SK-N-SH (cell line): ENCODE data around the gene LRRC45. TPM values are rescaled to one million over a fixed set of nuclear protein-coding genes. Genes with fewer than 3 reads are reported as not detected.

Source experiments
- CTCF ChIA-PET: fragments of 300-600, 350-600 bp; formaldehyde crosslinking; extraction: SDS; loops from one replicate; lab custom pipeline; 2021; lab: Yijun Ruan, JAX
- POLR2A ChIA-PET: fragments of 350-600 bp; sonication (Branson Sonifier 250); formaldehyde crosslinking; extraction: SDS; loops from one replicate; lab custom pipeline; 2020; ENCODE audit warnings: antibody characterized with exemption, inconsistent platforms; lab: Yijun Ruan, JAX
- DNase-seq: peaks from one replicate; pipeline ENCODE4 v3.0.0; 2012
- H2AFZ ChIP-seq: fragments of 200-600 bp; sonication (generic); 2 replicates; pipeline ENCODE4 v1.8.1; 2016; ENCODE audit warnings: antibody characterized with exemption, mild to moderate bottlenecking, low read depth
- H3F3A ChIP-seq: fragments of 200-600 bp; sonication (generic); replicated peaks from 2 replicates; pipeline ENCODE3; 2016; ENCODE audit warnings: antibody characterized with exemption, mild to moderate bottlenecking; ENCODE audit not compliant: insufficient read depth
- H3K27ac ChIP-seq, 2 experiments: fragments of 200-500 bp in 1 of 2; fragments of 200-600 bp in 1 of 2; sonication (Bioruptor generic) in 1 of 2; sonication (generic), shearing (Covaris generic) in 1 of 2; 2 replicates each; pipeline versions ENCODE4 v1.5.1 to v1.6.1; 2014 to 2016; ENCODE audit warnings: low read depth in 2 of 2, inconsistent platforms in 1 of 2, low read length in 1 of 2, mild to moderate bottlenecking in 1 of 2, mixed read lengths in 1 of 2
- H3K27me3 ChIP-seq: fragments of 200-600 bp; sonication (generic), shearing (Covaris generic); 2 replicates; pipeline ENCODE4 v1.6.1; 2016; ENCODE audit warnings: mixed run types; ENCODE audit not compliant: insufficient read depth
- H3K36me3 ChIP-seq, 2 experiments: fragments of 200-500 bp in 1 of 2; fragments of 200-600 bp in 1 of 2; sonication (Bioruptor generic) in 1 of 2; sonication (generic) in 1 of 2; replicated peaks in 1 of 2; 2 replicates each; pipeline versions ENCODE3 to v1.5.1; 2014 to 2016; ENCODE audit warnings: low read length in 1 of 2, mild to moderate bottlenecking in 1 of 2; ENCODE audit not compliant: insufficient read depth in 2 of 2, control insufficient read depth in 1 of 2
- H3K4me1 ChIP-seq, 2 experiments: fragments of 200-500 bp in 1 of 2; fragments of 200-600 bp in 1 of 2; sonication (Bioruptor generic) in 1 of 2; sonication (generic), shearing (Covaris generic) in 1 of 2; 2 replicates each; pipeline versions ENCODE4 v1.5.1 to v1.6.1; 2014 to 2016; ENCODE audit warnings: low read depth in 1 of 2, low read length in 1 of 2, mixed run types in 1 of 2; ENCODE audit not compliant: insufficient read depth in 2 of 2, control insufficient read depth in 1 of 2
- H3K4me2 ChIP-seq: fragments of 200-600 bp; sonication (generic), shearing (Covaris generic); 2 replicates; pipeline ENCODE4 v1.6.1; 2017; ENCODE audit warnings: mixed run types
- H3K4me3 ChIP-seq, 2 experiments: fragments of 200-500 bp in 1 of 2; fragments of 200-600 bp in 1 of 2; sonication (Bioruptor generic) in 1 of 2; sonication (generic), shearing (Covaris generic) in 1 of 2; 2 replicates each; pipeline versions ENCODE4 v1.5.1 to v1.8.1; 2014 to 2016; ENCODE audit warnings: low read depth in 2 of 2, inconsistent platforms in 1 of 2, low read length in 1 of 2, mild to moderate bottlenecking in 1 of 2, mixed read lengths in 1 of 2, moderate library complexity in 1 of 2
- H3K79me2 ChIP-seq: fragments of 200-600 bp; sonication (generic); 2 replicates; pipeline ENCODE4 v1.8.1; 2017; ENCODE audit warnings: mild to moderate bottlenecking; ENCODE audit not compliant: insufficient read depth
- H3K9ac ChIP-seq: fragments of 200-600 bp; sonication (generic); 2 replicates; pipeline ENCODE4 v1.6.1; 2017; ENCODE audit warnings: mixed run types
- H3K9me2 ChIP-seq: fragments of 200-600 bp; sonication (generic); 2 replicates; pipeline ENCODE4 v1.6.1; 2017; ENCODE audit warnings: mixed run types
- H3K9me3 ChIP-seq: fragments of 200-600 bp; sonication (generic); 2 replicates; pipeline ENCODE4 v1.6.1; 2017; ENCODE audit warnings: mixed run types, mild to moderate bottlenecking, moderate library complexity
- H4K20me1 ChIP-seq: fragments of 200-600 bp; sonication (generic); 2 replicates; pipeline ENCODE4 v1.6.1; 2017; ENCODE audit warnings: mild to moderate bottlenecking, mixed run types; ENCODE audit not compliant: insufficient read depth
- EP300 ChIP-seq, 2 experiments: IDR thresholded peaks; 2 replicates each; pipeline versions ENCODE4 v1.4.0 to v1.6.1; 2012; ENCODE audit warnings: borderline replicate concordance in 1 of 2, low read depth in 1 of 2, low read length in 1 of 2
- GATA2 ChIP-seq: sonication (generic); formaldehyde crosslinking; IDR thresholded peaks from 2 replicates; pipeline ENCODE4 v1.5.0; 2020; ENCODE audit warnings: mild to moderate bottlenecking, missing genetic modification reagents
- RXRA ChIP-seq: IDR thresholded peaks from 2 replicates; pipeline ENCODE4 v1.4.0; 2012; ENCODE audit warnings: low read depth, mild to moderate bottlenecking, borderline replicate concordance
- TEAD4 ChIP-seq: IDR thresholded peaks from 2 replicates; pipeline ENCODE4 v1.4.0; 2012; ENCODE audit warnings: mild to moderate bottlenecking, borderline replicate concordance; ENCODE audit not compliant: insufficient read depth
- WGBS: methylation state at CpG from one replicate; pipeline ENCODE4 v1.1.6; 2017; ENCODE audit warnings: low lambda C conversion rate; 5-methylcytosine and 5-hydroxymethylcytosine counted together
- polyA plus RNA-seq, 3 experiments: library from polyadenylated mRNA; depleted of rRNA; stranded (reverse); fragments of >200 nt; gene quantifications; 2 replicates each; pipeline ENCODE4 v1.2.3, GENCODE V29; 2012
- TF ChIP-seq, protein P1 (sequence below): fragments of 200-600 bp; sonication (generic); IDR thresholded peaks from 2 replicates; pipeline ENCODE4 v1.6.1; 2017; ENCODE audit warnings: antibody characterized with exemption, mild to moderate bottlenecking, moderate library complexity

LRRC45 gene
- polyA plus RNA-seq, 1 of the 3 experiments (the other 2 are of a cell fraction) = 31.5 TPM

DNA sequence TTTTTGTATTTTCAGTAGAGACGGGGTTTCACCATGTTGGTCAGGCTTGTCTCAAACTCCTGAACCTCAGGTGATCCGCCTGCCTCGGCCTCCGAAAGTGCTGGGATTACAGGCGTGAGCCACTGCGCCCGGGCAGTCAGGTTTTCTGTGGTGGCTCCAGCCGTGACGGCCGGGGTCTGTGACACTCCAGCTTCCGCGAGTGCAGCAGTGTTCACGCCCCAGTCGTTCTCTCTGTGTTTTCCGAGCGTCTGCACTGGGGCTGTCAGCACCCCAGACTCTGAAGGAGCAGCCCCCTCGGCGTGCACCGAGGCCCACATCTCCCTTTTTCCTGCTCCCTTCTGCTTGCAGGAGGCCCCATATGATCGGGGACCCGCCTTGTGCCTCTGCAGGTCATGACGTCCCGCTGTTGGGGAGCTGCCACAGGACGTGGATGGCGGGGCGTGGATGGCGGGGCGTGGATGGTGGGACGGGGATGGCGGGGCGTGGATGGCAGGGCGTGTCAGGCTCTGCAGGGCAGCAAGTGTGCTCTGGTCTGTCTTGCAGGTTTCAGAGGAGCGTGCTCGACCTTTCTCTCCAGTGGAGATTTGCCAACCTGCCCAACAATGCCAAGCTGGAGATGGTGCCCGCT is 40.0 kb upstream of the LRRC45 start:
- Histone ChIP-seq H3K9ac (no peak overlapping the region), H4K20me1 (no peaks in the 10 kb centered on the region), H3K9me2 (no peaks in the 10 kb centered on the region), H3K4me1 (peaks cover 6 to 7% of the 10 kb centered on the region in 2 experiments; a peak in 2 of 4 replicates), H3K4me3 (no peak overlapping the region), H2AFZ (no peak overlapping the region), H3K27me3 (no peaks in the 10 kb centered on the region), H3K4me2 (no peak overlapping the region), H3K79me2 (peaks cover 25% of the 10 kb centered on the region), H3K27ac (no peak overlapping the region), H3K36me3 (peaks cover 27 to 34% of the 10 kb centered on the region in 2 experiments), H3F3A (peaks cover 7% of the 10 kb centered on the region), H3K9me3 (no peaks in the 10 kb centered on the region)
- DNase-seq = no peak
- WGBS = 97% methylated on average over 35 of the region's 35 CpGs
- ChIA-PET POLR2A (interaction anchor here (0.6 to 1.0 kb wide), 2 partner anchors 8 to 26 kb away, joined by 3 to 6 read pairs; no protein-coding TSS in a partner anchor), CTCF (interaction anchor here (0.8 to 11.6 kb wide), 3 partner anchors 23 to 48 kb away, joined by 4 to 85 read pairs (median 49); partner anchors contain the start of genes CENPX, LRRC45 and NOTUM)
- TF ChIP-seq TEAD4 (no peak), GATA2 (CRISPR knock-in tag) (no peak), RXRA (no peak)
- TF ChIP-seq, protein P1, sequence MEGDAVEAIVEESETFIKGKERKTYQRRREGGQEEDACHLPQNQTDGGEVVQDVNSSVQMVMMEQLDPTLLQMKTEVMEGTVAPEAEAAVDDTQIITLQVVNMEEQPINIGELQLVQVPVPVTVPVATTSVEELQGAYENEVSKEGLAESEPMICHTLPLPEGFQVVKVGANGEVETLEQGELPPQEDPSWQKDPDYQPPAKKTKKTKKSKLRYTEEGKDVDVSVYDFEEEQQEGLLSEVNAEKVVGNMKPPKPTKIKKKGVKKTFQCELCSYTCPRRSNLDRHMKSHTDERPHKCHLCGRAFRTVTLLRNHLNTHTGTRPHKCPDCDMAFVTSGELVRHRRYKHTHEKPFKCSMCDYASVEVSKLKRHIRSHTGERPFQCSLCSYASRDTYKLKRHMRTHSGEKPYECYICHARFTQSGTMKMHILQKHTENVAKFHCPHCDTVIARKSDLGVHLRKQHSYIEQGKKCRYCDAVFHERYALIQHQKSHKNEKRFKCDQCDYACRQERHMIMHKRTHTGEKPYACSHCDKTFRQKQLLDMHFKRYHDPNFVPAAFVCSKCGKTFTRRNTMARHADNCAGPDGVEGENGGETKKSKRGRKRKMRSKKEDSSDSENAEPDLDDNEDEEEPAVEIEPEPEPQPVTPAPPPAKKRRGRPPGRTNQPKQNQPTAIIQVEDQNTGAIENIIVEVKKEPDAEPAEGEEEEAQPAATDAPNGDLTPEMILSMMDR = no peak

DNA sequence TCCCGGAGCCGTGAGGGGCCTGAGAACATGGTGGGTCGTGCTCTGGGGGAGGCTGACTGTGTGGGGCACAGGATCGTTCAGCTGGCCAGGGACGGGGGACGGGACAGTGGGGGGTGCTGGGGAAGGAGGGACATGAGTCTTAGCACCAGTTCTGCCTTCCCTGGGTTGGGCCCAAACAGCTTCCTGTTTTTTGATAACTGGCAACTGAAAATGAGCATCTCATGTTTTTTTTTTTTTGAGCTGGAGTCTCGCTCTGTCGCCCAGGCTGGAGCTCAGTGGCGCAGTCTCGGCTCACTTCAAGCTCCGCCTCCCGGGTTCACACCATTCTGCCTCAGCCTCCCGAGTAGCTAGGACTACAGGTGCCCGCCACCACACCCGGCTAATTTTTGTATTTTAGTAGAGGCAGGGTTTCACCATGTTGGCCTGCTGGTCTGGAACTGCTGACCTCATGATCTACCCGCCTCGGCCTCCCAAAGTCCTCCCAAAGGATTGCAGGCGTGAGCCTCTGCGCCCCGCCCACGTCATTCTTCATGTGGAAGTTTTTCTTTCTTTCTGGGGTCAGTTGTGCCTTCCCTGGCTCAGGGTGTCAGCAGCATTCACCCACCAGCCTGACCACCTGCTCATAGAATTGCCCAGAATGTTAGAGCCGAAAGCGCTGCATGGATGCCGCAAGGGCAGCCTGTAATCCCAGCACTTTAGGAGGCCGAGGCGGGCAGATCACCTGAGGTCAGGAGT is 39.3 kb upstream of the LRRC45 start:
- ChIA-PET CTCF (interaction anchor here (7.2 to 11.6 kb wide), 2 partner anchors 24 to 37 kb away, joined by 49 to 85 read pairs; partner anchors contain the start of genes CENPX, LRRC45 and NOTUM), POLR2A (interaction anchor here (1.0 kb wide), 1 partner anchor 8 kb away, joined by 6 read pairs; no protein-coding TSS in a partner anchor)
- no peak overlapping the region for H3K9ac ChIP-seq
- DNase-seq = no peak
- H3K9me2 ChIP-seq = no peaks in the 10 kb centered on the region
- TF ChIP-seq EP300 (IDR thresholded peaks at IDR 0.05; ENCODE audit: borderline replicate concordance in 1 of 2, low read depth in 1 of 2, low read length in 1 of 2) = no peak
- H3F3A ChIP-seq = peaks cover 7% of the 10 kb centered on the region
- no peak overlapping the region for H3K4me3 ChIP-seq
- H3K9me3 ChIP-seq = no peaks in the 10 kb centered on the region
- peaks cover 27 to 34% of the 10 kb centered on the region in 2 experiments for H3K36me3 ChIP-seq
- peaks cover under 1 to 2% of the 10 kb centered on the region in 2 experiments; a peak in 1 of 4 replicates for H3K4me1 ChIP-seq
- H2AFZ ChIP-seq = no peak overlapping the region
- peaks cover 23% of the 10 kb centered on the region for H3K79me2 ChIP-seq
- H3K27me3 ChIP-seq = no peaks in the 10 kb centered on the region
- WGBS = 97% methylated on average over 26 of the region's 26 CpGs
- H3K27ac ChIP-seq = no peak overlapping the region
- H4K20me1 ChIP-seq = no peaks in the 10 kb centered on the region; the same call in 1 of the 2 replicates
- no peak overlapping the region for H3K4me2 ChIP-seq
